ENCODE results near the gene HDAC4. TPM values are rescaled to one million over a fixed set of nuclear protein-coding genes. Genes with fewer than 3 reads are reported as not detected.

Gene HDAC4
- total and polyA plus RNA-seq, 2 experiments from 2014 or later: 8.1 to 41.8 TPM

- H4K20me1 ChIP-seq (replicated peaks; ENCODE audit: insufficient read depth): no peaks in the 10 kb centered on the region
- H3K36me3 ChIP-seq (ENCODE audit: insufficient read depth): no peaks in the 10 kb centered on the region
- DNase-seq (ENCODE audit: low spot score): no peak
- Mint-ChIP-seq H3K4me1 (peaks cover 3% of the 10 kb centered on the region; the same call in 2 of the 3 replicates), H3K9me3 (no peaks in the 10 kb centered on the region), H3K27me3 (ENCODE audit: insufficient read depth, low read depth, poor library complexity) (peaks cover 11% of the 10 kb centered on the region), H3K36me3 (ENCODE audit: low read depth) (peaks cover 15% of the 10 kb centered on the region), H3K4me3 (no peak overlapping the region), H3K27ac (no peak overlapping the region)
- TF ChIP-seq ZNF114 (CRISPR knock-in tag; IDR thresholded peaks at IDR 0.05) (no peak), REST (IDR thresholded peaks at IDR 0.05; ENCODE audit: unreplicated experiment) (no peak)
- no peaks in the 10 kb centered on the region for H3K79me2 ChIP-seq (replicated peaks; ENCODE audit: insufficient read depth)
- H3K4me1 ChIP-seq (ENCODE audit: insufficient read depth): no peaks in the 10 kb centered on the region
- H3K27me3 ChIP-seq (ENCODE audit: insufficient read depth): no peaks in the 10 kb centered on the region
- H3K4me2 ChIP-seq: no peak overlapping the region
- no peak for ATAC-seq
- no peak overlapping the region for H3K4me3 ChIP-seq
- no peaks in the 10 kb centered on the region for H3K9me2 ChIP-seq (ENCODE audit: insufficient read depth)
- no peak overlapping the region for H2AFZ ChIP-seq
- no peaks in the 10 kb centered on the region for H3F3A ChIP-seq (replicated peaks; ENCODE audit: low read depth)
- no peak overlapping the region for H3K27ac ChIP-seq (ENCODE audit: low read depth)
Observed at GRCh38 chr2:239110595-239111048, 290.2 kb downstream of the HDAC4 start.

- no peaks in the 10 kb centered on the region for H4K20me1 ChIP-seq (replicated peaks; ENCODE audit: insufficient read depth)
- no peak overlapping the region for H3K4me2 ChIP-seq
- no peaks in the 10 kb centered on the region for H3K9me2 ChIP-seq (ENCODE audit: insufficient read depth)
- no peak overlapping the region for H3K27ac Mint-ChIP-seq
- H3K27me3 Mint-ChIP-seq (ENCODE audit: insufficient read depth, low read depth, poor library complexity): peaks cover 8% of the 10 kb centered on the region
- DNase-seq (ENCODE audit: low spot score) (no peak), ATAC-seq (no peak)
- H3K36me3 Mint-ChIP-seq (ENCODE audit: low read depth): peaks cover 15% of the 10 kb centered on the region
- H3K27ac ChIP-seq (ENCODE audit: low read depth): no peak overlapping the region
- H3K4me3 ChIP-seq: no peak overlapping the region
- H3K27me3 ChIP-seq (ENCODE audit: insufficient read depth): no peaks in the 10 kb centered on the region
- H3K79me2 ChIP-seq (replicated peaks; ENCODE audit: insufficient read depth): no peaks in the 10 kb centered on the region
- no peaks in the 10 kb centered on the region for H3K4me1 ChIP-seq (ENCODE audit: insufficient read depth)
- H3F3A ChIP-seq (replicated peaks; ENCODE audit: low read depth): no peaks in the 10 kb centered on the region
- H3K9me3 Mint-ChIP-seq: no peaks in the 10 kb centered on the region
- H3K36me3 ChIP-seq (ENCODE audit: insufficient read depth): no peaks in the 10 kb centered on the region
- no peak overlapping the region for H2AFZ ChIP-seq
- no peak overlapping the region for H3K4me3 Mint-ChIP-seq
- H3K4me1 Mint-ChIP-seq: peaks cover 3% of the 10 kb centered on the region; the same call in 2 of the 3 replicates
- TF ChIP-seq REST (IDR thresholded peaks at IDR 0.05; ENCODE audit: unreplicated experiment) (no peak), ZNF114 (CRISPR knock-in tag; IDR thresholded peaks at IDR 0.05) (no peak), EZH2 (IDR thresholded peaks at IDR 0.05; ENCODE audit: low read depth, unreplicated experiment) (no peak), CREB1 (CRISPR knock-in tag; IDR thresholded peaks at IDR 0.05; ENCODE audit: low read depth) (no peak), ZNF331 (CRISPR knock-in tag; IDR thresholded peaks at IDR 0.05; ENCODE audit: low read depth) (no peak), ZNF462 (CRISPR knock-in tag; IDR thresholded peaks at IDR 0.05) (no peak)
Observed at GRCh38 chr2:239109928-239110545, 290.8 kb downstream of the HDAC4 start.

Measured in GM23338 (cell line).